Measurements from ENCODE around the gene ZNF165. TPM values are rescaled to one million over a fixed set of nuclear protein-coding genes. Genes with fewer than 3 reads are reported as not detected.

ZNF165 gene
- total and polyA plus RNA-seq, 2 donors (not counting 3 experiments of a cell fraction or from before 2014, with no cell fraction given), result 0.03 to 0.27 TPM

GRCh38 chr6:28117386-28118050 lies 37.1 kb downstream of the ZNF165 start:
- Histone ChIP-seq H3K4me3 (replicated peaks in 1 of 3; ENCODE audit: insufficient read depth in 1 of 3, low read depth in 1 of 3, low read length in 3 of 3) (no peak overlapping the region), H3K27me3 (ENCODE audit: control insufficient read depth in 2 of 2, insufficient read depth in 2 of 2, low read length in 2 of 2) (no peaks in the 10 kb centered on the region), H3K9ac (replicated peaks; ENCODE audit: extremely low read depth, insufficient read depth, low read length) (no peak overlapping the region), H3K36me3 (ENCODE audit: control insufficient read depth in 2 of 2, extremely low read depth in 1 of 2, insufficient read depth in 2 of 2, low read length in 2 of 2) (peaks cover 0 to 5% of the 10 kb centered on the region in 2 experiments), H3K4me2 (ENCODE audit: insufficient read depth, low read length) (no peak overlapping the region), H4K20me1 (replicated peaks; ENCODE audit: control insufficient read depth, extremely low read depth, insufficient read depth, low read length) (no peaks in the 10 kb centered on the region), H2AFZ (ENCODE audit: low read depth, low read length) (no peak overlapping the region), H3K79me2 (ENCODE audit: control insufficient read depth, insufficient read depth, low read length) (no peaks in the 10 kb centered on the region), H3K4me1 (ENCODE audit: control insufficient read depth, extremely low read depth, insufficient read depth, low read length) (no peaks in the 10 kb centered on the region), H3K9me1 (replicated peaks; ENCODE audit: control insufficient read depth, extremely low read depth, insufficient read depth, low read length) (no peaks in the 10 kb centered on the region), H3K27ac (ENCODE audit: insufficient read depth, low read depth, low read length) (no peak overlapping the region), H3K9me3 (replicated peaks; ENCODE audit: control insufficient read depth, insufficient read depth, low read length) (no peaks in the 10 kb centered on the region)
- no TSS peak for BruUV-seq (replicated peaks)
- intact Hi-C loops (cut with micrococcal nuclease) (no loop called here), dilution Hi-C loops (cut with MboI; ENCODE audit: extremely low pct_ligation_motif_present, low sequenced_read_pairs) (no loop called here)
- POLR2A ChIA-PET, result no interaction called here
- no peak for FAIRE-seq
- TF ChIP-seq CTCF (IDR thresholded peaks at IDR 0.05; ENCODE audit: extremely low read depth in 1 of 2, insufficient read depth in 1 of 2, low read depth in 1 of 2, low read length in 2 of 2) (no peak), POLR2A (IDR thresholded peaks at IDR 0.05; ENCODE audit: low read depth, low read length) (no peak), EZH2 (IDR thresholded peaks at IDR 0.05; ENCODE audit: borderline replicate concordance, low read depth, low read length, severe bottlenecking) (no peak), GATA2 (IDR thresholded peaks at IDR 0.05; ENCODE audit: insufficient read depth, insufficient read length, low read depth, low read length) (no peak), MYC (IDR thresholded peaks at IDR 0.05; ENCODE audit: low read depth, low read length) (no peak), FOS (IDR thresholded peaks at IDR 0.05; ENCODE audit: borderline replicate concordance, insufficient read depth, low read length) (no peak), POLR2AphosphoS5 (IDR thresholded peaks at IDR 0.05; ENCODE audit: insufficient read depth, low read depth, low read length) (no peak), MAX (IDR thresholded peaks at IDR 0.05; ENCODE audit: insufficient read depth, insufficient read length) (no peak), JUN (IDR thresholded peaks at IDR 0.05; ENCODE audit: borderline replicate concordance, insufficient read depth, insufficient read length, low read depth) (no peak)
- CTCF ChIA-PET, result no interaction called here
- DNase-seq (ENCODE audit: low read depth, low spot score), result no peak

All from endothelial cell of umbilical vein (primary cell).